ENCODE measurements around the gene ITGA4. TPM values are rescaled to one million over a fixed set of nuclear protein-coding genes. Genes with fewer than 3 reads are reported as not detected.

The ITGA4 gene
- total RNA-seq, 4 donors from 2014 or later, result 2.2 to 8.4 (median 3.5) TPM

DNA sequence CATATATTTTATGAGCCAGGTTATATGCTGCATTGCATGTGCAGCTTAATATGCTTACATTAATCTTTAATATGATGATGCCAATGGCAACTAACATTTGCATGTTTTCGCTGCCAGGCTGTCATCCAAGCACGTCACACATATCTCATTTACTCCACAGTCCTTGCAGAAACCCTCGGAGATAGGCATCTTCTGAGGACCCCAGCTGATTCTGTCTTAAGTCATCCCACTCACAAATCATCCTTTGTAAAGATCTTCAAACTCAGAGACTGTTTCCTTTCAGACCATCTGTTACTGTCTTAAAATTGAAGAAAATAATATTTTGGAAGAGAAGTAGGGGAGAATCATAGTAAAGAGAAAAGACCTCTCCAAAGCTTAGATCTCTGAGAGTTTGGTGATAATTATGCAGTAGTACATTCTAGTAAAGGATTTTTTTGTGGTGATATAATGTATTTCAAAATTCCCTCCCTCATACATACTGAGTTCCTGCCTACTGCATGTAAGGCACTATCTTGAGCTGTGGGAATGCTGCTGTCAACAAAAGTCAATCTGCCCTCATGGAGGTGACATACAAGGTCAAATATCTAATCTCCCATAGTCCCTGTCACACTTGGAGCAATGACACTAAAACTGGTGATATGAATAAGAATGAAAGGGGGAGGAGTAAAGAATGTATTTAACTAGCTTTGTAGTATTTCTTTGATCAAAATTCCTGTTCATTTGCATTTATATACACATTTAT, 11.0 kb downstream of the ITGA4 start:
- intact Hi-C loops (cut with DNase I), result loop anchor here (5.0 to 10.0 kb wide), 3 partner anchors 366 to 1346 kb away; no protein-coding TSS in a partner anchor
- H3K36me3 ChIP-seq, result no peaks in the 10 kb centered on the region

DNA sequence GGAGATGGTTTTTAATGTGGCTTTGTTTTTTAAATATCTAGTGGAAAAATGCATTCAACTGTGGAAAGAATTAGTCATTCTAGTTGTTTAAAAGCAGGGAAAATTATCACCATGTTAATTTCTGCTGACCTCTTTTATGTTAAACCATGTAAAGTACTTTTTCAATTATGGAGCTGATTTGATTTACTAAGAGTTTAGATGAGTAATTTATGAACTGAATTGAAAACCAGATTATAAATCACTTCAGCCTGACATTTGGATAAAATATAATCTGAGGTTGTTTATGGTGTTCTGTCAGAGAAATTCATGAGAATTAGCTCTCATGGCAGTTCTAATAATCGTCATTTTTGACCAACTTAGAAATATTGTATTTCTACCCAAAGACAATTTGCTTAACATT, 11.6 kb downstream of the ITGA4 start:
- 60% methylated on average over 1 of the region's 1 CpG for WGBS
- TF ChIP-seq, protein P1, sequence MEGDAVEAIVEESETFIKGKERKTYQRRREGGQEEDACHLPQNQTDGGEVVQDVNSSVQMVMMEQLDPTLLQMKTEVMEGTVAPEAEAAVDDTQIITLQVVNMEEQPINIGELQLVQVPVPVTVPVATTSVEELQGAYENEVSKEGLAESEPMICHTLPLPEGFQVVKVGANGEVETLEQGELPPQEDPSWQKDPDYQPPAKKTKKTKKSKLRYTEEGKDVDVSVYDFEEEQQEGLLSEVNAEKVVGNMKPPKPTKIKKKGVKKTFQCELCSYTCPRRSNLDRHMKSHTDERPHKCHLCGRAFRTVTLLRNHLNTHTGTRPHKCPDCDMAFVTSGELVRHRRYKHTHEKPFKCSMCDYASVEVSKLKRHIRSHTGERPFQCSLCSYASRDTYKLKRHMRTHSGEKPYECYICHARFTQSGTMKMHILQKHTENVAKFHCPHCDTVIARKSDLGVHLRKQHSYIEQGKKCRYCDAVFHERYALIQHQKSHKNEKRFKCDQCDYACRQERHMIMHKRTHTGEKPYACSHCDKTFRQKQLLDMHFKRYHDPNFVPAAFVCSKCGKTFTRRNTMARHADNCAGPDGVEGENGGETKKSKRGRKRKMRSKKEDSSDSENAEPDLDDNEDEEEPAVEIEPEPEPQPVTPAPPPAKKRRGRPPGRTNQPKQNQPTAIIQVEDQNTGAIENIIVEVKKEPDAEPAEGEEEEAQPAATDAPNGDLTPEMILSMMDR (IDR thresholded peaks at IDR 0.05), result no peak
- TF ChIP-seq EP300 (IDR thresholded peaks at IDR 0.05), result no peak
- no peak for TF ChIP-seq POLR2A (IDR thresholded peaks at IDR 0.05; ENCODE audit: low read depth)
- TF ChIP-seq POLR2AphosphoS5 (IDR thresholded peaks at IDR 0.05), result no peak
- no peak overlapping the region for H3K27ac ChIP-seq (replicated peaks in 1 of 4)
- H3K4me1 ChIP-seq, result no peaks in the 10 kb centered on the region
- DNase-seq (ENCODE audit: extremely low spot score), result no peak
- intact Hi-C loops (cut with DNase I), result loop anchor here (5.0 to 10.0 kb wide), 3 partner anchors 367 to 1347 kb away; no protein-coding TSS in a partner anchor
- no peak overlapping the region for H3K4me3 ChIP-seq
- no peaks in the 10 kb centered on the region for H3K9me3 ChIP-seq
- no peaks in the 10 kb centered on the region for H3K27me3 ChIP-seq
- no peaks in the 10 kb centered on the region for H3K36me3 ChIP-seq

More for the DNA sequence above, 11.0 kb downstream of the ITGA4 start:
- WGBS, result 81% methylated on average over 3 of the region's 3 CpGs
- no peak for DNase-seq (ENCODE audit: extremely low spot score)
- no peak for TF ChIP-seq POLR2A (IDR thresholded peaks at IDR 0.05; ENCODE audit: low read depth)
- no peak for TF ChIP-seq POLR2AphosphoS5 (IDR thresholded peaks at IDR 0.05)
- TF ChIP-seq EP300 (IDR thresholded peaks at IDR 0.05), result no peak
- TF ChIP-seq, protein P1 (IDR thresholded peaks at IDR 0.05), result no peak
- H3K27ac ChIP-seq (replicated peaks in 1 of 4), result no peak overlapping the region
- no peaks in the 10 kb centered on the region for H3K9me3 ChIP-seq
- H3K4me3 ChIP-seq, result no peak overlapping the region
- no peaks in the 10 kb centered on the region for H3K27me3 ChIP-seq
- no peaks in the 10 kb centered on the region for H3K4me1 ChIP-seq

DNA sequence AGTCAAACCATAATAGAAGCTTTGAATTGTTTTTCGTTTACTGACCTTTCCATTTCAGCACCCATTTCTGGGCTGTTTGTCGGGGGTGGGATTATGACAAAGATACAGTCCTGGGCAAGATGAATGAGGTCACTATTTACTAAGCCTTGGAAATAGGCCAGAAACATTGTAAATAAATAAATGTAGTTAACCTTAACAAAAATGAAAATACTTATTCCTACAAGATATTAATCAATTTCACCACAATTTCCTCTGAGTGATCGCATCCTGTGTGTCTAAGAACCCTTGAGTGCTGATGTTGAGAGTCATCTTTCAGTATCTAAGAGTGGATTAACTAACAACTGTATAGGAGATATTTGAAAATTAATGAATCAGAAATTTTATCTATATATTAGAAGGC, 14.0 kb downstream of the ITGA4 start:
- Histone ChIP-seq H3K9me3 (no peaks in the 10 kb centered on the region), H3K36me3 (no peaks in the 10 kb centered on the region), H3K4me3 (no peak overlapping the region), H3K4me1 (no peaks in the 10 kb centered on the region), H3K27me3 (no peaks in the 10 kb centered on the region), H3K27ac (replicated peaks in 1 of 4) (no peak overlapping the region)
- no peak for DNase-seq (ENCODE audit: extremely low spot score)
- intact Hi-C loops (cut with DNase I), result no loop called here
- 80% methylated on average over 3 of the region's 3 CpGs for WGBS
- TF ChIP-seq EP300 (IDR thresholded peaks at IDR 0.05) (no peak), POLR2AphosphoS5 (IDR thresholded peaks at IDR 0.05) (no peak), POLR2A (IDR thresholded peaks at IDR 0.05; ENCODE audit: low read depth) (no peak)
- TF ChIP-seq, protein P1 (IDR thresholded peaks at IDR 0.05), result no peak

DNA sequence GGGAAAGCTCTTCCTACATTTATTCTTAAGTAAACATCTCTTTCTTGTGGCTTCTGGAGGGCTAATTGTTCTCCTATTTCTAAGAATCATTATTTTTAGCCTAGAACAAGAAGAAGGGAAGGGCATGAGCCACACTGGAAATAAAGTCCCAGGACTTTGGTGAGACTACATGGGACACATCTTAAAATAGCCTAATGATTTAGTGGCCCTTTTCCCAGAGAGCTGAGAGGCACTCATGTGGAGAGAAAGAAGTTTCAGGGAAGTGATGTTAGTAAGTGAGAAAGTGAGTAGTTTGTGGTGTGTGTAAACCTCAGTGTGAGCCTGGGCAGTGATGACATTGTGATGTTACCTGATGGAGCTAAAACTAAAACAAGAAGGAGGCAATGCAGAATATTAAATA, 14.6 kb downstream of the ITGA4 start:
- no peak for DNase-seq (ENCODE audit: extremely low spot score)
- Histone ChIP-seq H3K4me1 (no peaks in the 10 kb centered on the region), H3K36me3 (no peaks in the 10 kb centered on the region), H3K4me3 (no peak overlapping the region), H3K9me3 (no peaks in the 10 kb centered on the region), H3K27ac (replicated peaks in 1 of 4) (no peak overlapping the region), H3K27me3 (no peaks in the 10 kb centered on the region)
- intact Hi-C loops (cut with DNase I), result no loop called here
- TF ChIP-seq, protein P1 (IDR thresholded peaks at IDR 0.05), result no peak
- TF ChIP-seq POLR2A (IDR thresholded peaks at IDR 0.05; ENCODE audit: low read depth) (no peak), POLR2AphosphoS5 (IDR thresholded peaks at IDR 0.05) (no peak), EP300 (IDR thresholded peaks at IDR 0.05) (no peak)

All from esophagus muscularis mucosa (tissue), 4 donors.